ENCODE data around the gene JCAD. TPM values are rescaled to one million over a fixed set of nuclear protein-coding genes. Genes with fewer than 3 reads are reported as not detected.
A peak's percentile ranks its signal among the peaks of the same experiment; 100 is the strongest.

Gene JCAD
- total and polyA plus RNA-seq, 9 of the 15 experiments (the other 6 are each of a cell fraction or from before 2014, with no cell fraction given): not detected

DNA sequence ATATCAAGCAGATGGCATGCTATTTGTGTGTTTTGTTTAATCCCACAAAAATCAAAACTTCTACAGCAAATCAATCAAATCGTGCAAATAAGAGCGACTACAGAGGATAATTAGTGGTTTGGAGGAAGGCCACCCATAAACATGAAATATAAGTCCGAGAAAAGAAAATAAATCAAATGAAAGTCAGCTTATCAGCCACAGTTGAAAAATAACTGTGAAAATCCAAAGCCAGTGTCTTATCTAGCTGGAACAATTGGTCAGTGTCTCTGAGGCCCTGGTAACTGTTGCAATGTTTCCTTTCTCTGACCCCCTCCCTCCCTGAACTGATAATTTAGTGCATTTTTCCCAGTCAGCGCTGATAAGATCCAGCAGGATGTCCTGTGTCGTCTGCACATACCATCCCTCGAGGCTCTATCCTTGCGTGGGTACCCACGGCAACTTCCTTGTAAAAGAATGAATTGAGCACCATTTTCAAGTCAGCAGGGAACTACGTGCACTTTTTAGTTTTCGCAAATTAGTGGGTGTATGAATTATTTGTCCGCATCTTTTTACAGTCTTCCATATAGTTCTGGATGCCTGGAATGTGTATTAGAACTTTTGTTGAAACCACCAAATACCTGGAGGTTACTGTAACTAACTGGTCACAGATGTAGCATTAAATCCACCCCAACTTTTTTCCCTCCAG, 10.8 kb upstream of the JCAD start (continued):
- TF ChIP-seq, protein P1, sequence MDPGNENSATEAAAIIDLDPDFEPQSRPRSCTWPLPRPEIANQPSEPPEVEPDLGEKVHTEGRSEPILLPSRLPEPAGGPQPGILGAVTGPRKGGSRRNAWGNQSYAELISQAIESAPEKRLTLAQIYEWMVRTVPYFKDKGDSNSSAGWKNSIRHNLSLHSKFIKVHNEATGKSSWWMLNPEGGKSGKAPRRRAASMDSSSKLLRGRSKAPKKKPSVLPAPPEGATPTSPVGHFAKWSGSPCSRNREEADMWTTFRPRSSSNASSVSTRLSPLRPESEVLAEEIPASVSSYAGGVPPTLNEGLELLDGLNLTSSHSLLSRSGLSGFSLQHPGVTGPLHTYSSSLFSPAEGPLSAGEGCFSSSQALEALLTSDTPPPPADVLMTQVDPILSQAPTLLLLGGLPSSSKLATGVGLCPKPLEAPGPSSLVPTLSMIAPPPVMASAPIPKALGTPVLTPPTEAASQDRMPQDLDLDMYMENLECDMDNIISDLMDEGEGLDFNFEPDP (CRISPR knock-in tag; IDR thresholded peaks at IDR 0.05): no peak
- no peak for TF ChIP-seq ZNF280B (CRISPR knock-in tag; IDR thresholded peaks at IDR 0.05)
- no peak for TF ChIP-seq MCM2 (IDR thresholded peaks at IDR 0.05; ENCODE audit: low read depth)
- TF ChIP-seq ZNF143 (CRISPR knock-in tag; IDR thresholded peaks at IDR 0.05): no peak
- TF ChIP-seq ARID4B (CRISPR knock-in tag; IDR thresholded peaks at IDR 0.05): no peak
- TF ChIP-seq ESRRA (IDR thresholded peaks at IDR 0.05; ENCODE audit: borderline replicate concordance, low read depth): no peak
- peak; percentile 51 for TF ChIP-seq CXXC5 (CRISPR knock-in tag; IDR thresholded peaks at IDR 0.05)
- TF ChIP-seq MAZ (CRISPR knock-in tag; conservative IDR thresholded peaks at IDR 0.05 in 1 of 2, IDR thresholded peaks at IDR 0.05 in 1 of 2): peak; percentile 72 to 89; a peak in 3 of 4 replicates
- no peak for TF ChIP-seq HINFP (tag; conservative IDR thresholded peaks at IDR 0.05; ENCODE audit: low read depth)
- no peak for TF ChIP-seq CREB3L1 (IDR thresholded peaks at IDR 0.05; ENCODE audit: borderline replicate concordance, low read depth)
- TF ChIP-seq BRCA1 (IDR thresholded peaks at IDR 0.05): no peak
- TF ChIP-seq BRCA1 (CRISPR knock-in tag; IDR thresholded peaks at IDR 0.05): no peak
- no peak for TF ChIP-seq RAD51 (IDR thresholded peaks at IDR 0.05; ENCODE audit: borderline replicate concordance, low read depth)
- no peak for TF ChIP-seq PRPF4 (IDR thresholded peaks at IDR 0.05; ENCODE audit: insufficient read depth, low read depth, low read length, poor library complexity, severe bottlenecking)

Data from K562 (cell line).